ENCODE data around the gene ZNF620. TPM values are rescaled to one million over a fixed set of nuclear protein-coding genes. Genes with fewer than 3 reads are reported as not detected.

The ZNF620 gene
- polyA plus RNA-seq, 1 donor from 2014 or later: 20.2 TPM

DNA sequence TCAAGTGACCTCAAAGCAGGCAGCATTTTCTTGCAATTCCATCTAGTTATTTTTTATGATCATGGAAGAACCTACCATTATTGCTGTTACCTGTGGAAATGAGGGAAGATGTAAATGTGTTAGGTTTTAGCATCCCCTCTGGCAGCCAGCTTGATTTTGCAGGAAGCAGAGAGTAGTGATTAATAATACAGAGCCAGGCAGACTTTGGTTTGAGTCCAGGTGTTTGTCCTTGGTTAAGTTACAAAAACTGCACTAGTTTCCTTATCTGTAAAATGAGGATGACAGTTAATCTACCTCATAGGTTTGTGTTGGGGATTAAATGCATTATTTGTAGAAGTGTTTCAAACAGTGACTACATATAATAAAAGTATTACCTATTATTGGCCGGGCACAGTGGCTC is 12.2 kb downstream of the ZNF620 start:
- Histone ChIP-seq H4K20me1 (ENCODE audit: insufficient read depth) (no peaks in the 10 kb centered on the region), H3K27me3 (ENCODE audit: insufficient read depth, low read depth, low read length) (no peaks in the 10 kb centered on the region), H3K9me2 (ENCODE audit: insufficient read depth, low read length) (no peaks in the 10 kb centered on the region), H3K79me2 (replicated peaks; ENCODE audit: insufficient read depth, low read length) (no peaks in the 10 kb centered on the region), H2AFZ (ENCODE audit: low read depth, low read length) (no peak overlapping the region), H3K9me3 (ENCODE audit: low read length) (no peaks in the 10 kb centered on the region), H3K9ac (ENCODE audit: low read length) (no peak overlapping the region), H3K36me3 (ENCODE audit: insufficient read depth, low read length) (peaks cover 6% of the 10 kb centered on the region), H3K27ac (ENCODE audit: low read length) (no peak overlapping the region), H3K4me2 (ENCODE audit: low read length) (no peak overlapping the region), H3F3A (ENCODE audit: insufficient read depth, low read length, poor library complexity, severe bottlenecking) (no peaks in the 10 kb centered on the region), H3K4me3 (ENCODE audit: low read length) (no peak overlapping the region)
- TF ChIP-seq, protein P1, sequence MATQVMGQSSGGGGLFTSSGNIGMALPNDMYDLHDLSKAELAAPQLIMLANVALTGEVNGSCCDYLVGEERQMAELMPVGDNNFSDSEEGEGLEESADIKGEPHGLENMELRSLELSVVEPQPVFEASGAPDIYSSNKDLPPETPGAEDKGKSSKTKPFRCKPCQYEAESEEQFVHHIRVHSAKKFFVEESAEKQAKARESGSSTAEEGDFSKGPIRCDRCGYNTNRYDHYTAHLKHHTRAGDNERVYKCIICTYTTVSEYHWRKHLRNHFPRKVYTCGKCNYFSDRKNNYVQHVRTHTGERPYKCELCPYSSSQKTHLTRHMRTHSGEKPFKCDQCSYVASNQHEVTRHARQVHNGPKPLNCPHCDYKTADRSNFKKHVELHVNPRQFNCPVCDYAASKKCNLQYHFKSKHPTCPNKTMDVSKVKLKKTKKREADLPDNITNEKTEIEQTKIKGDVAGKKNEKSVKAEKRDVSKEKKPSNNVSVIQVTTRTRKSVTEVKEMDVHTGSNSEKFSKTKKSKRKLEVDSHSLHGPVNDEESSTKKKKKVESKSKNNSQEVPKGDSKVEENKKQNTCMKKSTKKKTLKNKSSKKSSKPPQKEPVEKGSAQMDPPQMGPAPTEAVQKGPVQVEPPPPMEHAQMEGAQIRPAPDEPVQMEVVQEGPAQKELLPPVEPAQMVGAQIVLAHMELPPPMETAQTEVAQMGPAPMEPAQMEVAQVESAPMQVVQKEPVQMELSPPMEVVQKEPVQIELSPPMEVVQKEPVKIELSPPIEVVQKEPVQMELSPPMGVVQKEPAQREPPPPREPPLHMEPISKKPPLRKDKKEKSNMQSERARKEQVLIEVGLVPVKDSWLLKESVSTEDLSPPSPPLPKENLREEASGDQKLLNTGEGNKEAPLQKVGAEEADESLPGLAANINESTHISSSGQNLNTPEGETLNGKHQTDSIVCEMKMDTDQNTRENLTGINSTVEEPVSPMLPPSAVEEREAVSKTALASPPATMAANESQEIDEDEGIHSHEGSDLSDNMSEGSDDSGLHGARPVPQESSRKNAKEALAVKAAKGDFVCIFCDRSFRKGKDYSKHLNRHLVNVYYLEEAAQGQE (IDR thresholded peaks at IDR 0.05; ENCODE audit: borderline replicate concordance): no peak

DNA sequence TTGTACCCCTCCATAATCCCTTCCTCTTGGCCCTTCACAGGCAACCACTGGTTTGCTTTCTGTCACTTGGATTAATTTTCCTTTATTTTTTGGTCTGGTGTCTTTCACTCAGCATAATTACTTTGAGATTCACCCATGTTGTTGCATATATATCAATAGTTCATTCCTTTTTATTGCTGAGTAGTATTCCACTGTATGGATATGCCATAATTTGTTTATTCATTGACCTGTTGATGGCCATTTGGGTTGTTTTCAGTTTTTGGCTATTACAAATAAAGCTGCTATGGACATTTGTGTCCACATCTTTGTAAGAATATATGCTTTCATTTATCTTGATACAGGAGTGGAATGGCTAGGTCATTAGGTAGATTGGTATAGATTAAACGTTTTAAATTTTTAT is 13.0 kb downstream of the ZNF620 start:
- H3K36me3 ChIP-seq (ENCODE audit: insufficient read depth, low read length): peaks cover 6% of the 10 kb centered on the region
- H3K9me3 ChIP-seq (ENCODE audit: low read length): no peaks in the 10 kb centered on the region

More for the DNA sequence above, 13.0 kb downstream of the ZNF620 start:
- Histone ChIP-seq H4K20me1 (ENCODE audit: insufficient read depth) (no peaks in the 10 kb centered on the region), H3F3A (ENCODE audit: insufficient read depth, low read length, poor library complexity, severe bottlenecking) (no peaks in the 10 kb centered on the region), H3K4me2 (ENCODE audit: low read length) (no peak overlapping the region), H3K9me2 (ENCODE audit: insufficient read depth, low read length) (no peaks in the 10 kb centered on the region), H3K79me2 (replicated peaks; ENCODE audit: insufficient read depth, low read length) (no peaks in the 10 kb centered on the region), H3K27me3 (ENCODE audit: insufficient read depth, low read depth, low read length) (no peaks in the 10 kb centered on the region), H3K4me3 (ENCODE audit: low read length) (no peak overlapping the region), H3K9ac (ENCODE audit: low read length) (no peak overlapping the region), H2AFZ (ENCODE audit: low read depth, low read length) (no peak overlapping the region), H3K27ac (ENCODE audit: low read length) (no peak overlapping the region)
- TF ChIP-seq EP300 (conservative IDR thresholded peaks at IDR 0.05; ENCODE audit: poor library complexity, severe bottlenecking) (no peak), TAF1 (IDR thresholded peaks at IDR 0.05; ENCODE audit: low read depth) (no peak), MXI1 (conservative IDR thresholded peaks at IDR 0.05; ENCODE audit: poor library complexity, severe bottlenecking) (no peak), SMC3 (conservative IDR thresholded peaks at IDR 0.05; ENCODE audit: poor library complexity) (no peak), RAD21 (conservative IDR thresholded peaks at IDR 0.05) (no peak), EZH2 (IDR thresholded peaks at IDR 0.05; ENCODE audit: borderline replicate concordance, insufficient read depth, low read length, poor library complexity, severe bottlenecking) (no peak), POLR2AphosphoS5 (IDR thresholded peaks at IDR 0.05) (no peak)
- TF ChIP-seq, protein P1 (IDR thresholded peaks at IDR 0.05; ENCODE audit: borderline replicate concordance): no peak
- TF ChIP-seq, protein P2, sequence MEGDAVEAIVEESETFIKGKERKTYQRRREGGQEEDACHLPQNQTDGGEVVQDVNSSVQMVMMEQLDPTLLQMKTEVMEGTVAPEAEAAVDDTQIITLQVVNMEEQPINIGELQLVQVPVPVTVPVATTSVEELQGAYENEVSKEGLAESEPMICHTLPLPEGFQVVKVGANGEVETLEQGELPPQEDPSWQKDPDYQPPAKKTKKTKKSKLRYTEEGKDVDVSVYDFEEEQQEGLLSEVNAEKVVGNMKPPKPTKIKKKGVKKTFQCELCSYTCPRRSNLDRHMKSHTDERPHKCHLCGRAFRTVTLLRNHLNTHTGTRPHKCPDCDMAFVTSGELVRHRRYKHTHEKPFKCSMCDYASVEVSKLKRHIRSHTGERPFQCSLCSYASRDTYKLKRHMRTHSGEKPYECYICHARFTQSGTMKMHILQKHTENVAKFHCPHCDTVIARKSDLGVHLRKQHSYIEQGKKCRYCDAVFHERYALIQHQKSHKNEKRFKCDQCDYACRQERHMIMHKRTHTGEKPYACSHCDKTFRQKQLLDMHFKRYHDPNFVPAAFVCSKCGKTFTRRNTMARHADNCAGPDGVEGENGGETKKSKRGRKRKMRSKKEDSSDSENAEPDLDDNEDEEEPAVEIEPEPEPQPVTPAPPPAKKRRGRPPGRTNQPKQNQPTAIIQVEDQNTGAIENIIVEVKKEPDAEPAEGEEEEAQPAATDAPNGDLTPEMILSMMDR (IDR thresholded peaks at IDR 0.05; ENCODE audit: poor library complexity, severe bottlenecking): no peak

All from neural cell (in vitro differentiated cells).